C4-2B (cell line): ENCODE data around the gene KRTAP5-4.

ENCODE experiments used
- CTCF ChIP-seq: fragments of 450-650 bp; conservative IDR thresholded peaks from 2 replicates; pipeline ENCODE4 v1.5.1; 2017; ENCODE audit warnings: mild to moderate bottlenecking
- ZFX ChIP-seq: fragments of 450-650 bp; IDR thresholded peaks from 2 replicates; pipeline ENCODE4 v1.6.1; 2017

DNA sequence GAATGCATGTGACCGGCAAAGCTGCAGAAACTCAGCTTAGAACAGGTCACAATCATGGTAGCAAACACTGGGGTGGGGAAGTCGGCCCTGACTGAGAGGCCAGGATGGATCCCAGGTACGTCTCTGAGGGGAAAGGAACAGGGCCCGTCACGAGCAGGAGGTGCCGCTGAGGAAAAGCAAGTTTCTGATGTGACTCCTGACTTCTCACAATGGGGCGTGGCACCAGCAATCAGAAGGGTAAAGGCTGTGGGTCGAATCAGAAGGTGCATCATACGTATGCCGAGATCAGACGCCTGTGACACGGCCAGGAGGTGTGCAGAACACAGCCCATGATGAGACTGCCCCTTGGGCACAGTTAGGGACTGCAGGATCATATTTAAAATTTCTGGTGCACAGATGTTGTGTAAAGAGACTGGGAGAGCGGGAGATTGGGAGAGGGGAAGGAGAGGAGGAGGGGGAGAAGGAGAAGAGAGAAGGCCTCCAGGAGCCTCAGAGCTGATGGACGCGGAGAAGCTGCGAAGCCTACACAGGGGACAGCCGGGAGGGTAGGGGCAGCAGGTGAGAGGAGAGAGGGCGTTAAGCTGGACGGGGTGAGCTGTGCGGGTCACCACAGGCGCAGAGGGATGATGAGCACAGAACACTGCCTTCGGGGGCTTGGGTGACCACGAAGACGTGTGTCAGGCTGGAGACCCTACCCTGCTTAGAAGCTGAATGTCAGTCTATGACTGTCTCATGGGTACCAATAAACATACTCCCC lies 38.4 kb upstream of the KRTAP5-4 start:
- TF ChIP-seq CTCF = no peak
- TF ChIP-seq ZFX = no peak
